ENCODE data around the gene CTBP1. TPM values are rescaled to one million over a fixed set of nuclear protein-coding genes. Genes with fewer than 3 reads are reported as not detected.
A peak's percentile ranks its signal among the peaks of the same experiment; 100 is the strongest.

Gene CTBP1
- total and polyA plus RNA-seq, 9 of the 15 experiments (the other 6 are each of a cell fraction or from before 2014, with no cell fraction given) = 14.5 to 162 (median 68.2) TPM

- TF ChIP-seq ZNF263 (CRISPR knock-in tag; IDR thresholded peaks at IDR 0.05; ENCODE audit: borderline replicate concordance) (peak; percentile 40; the same call in 1 of the 2 replicates), ELF2 (CRISPR knock-in tag; IDR thresholded peaks at IDR 0.05) (no peak)
- TF ChIP-seq, protein P1, sequence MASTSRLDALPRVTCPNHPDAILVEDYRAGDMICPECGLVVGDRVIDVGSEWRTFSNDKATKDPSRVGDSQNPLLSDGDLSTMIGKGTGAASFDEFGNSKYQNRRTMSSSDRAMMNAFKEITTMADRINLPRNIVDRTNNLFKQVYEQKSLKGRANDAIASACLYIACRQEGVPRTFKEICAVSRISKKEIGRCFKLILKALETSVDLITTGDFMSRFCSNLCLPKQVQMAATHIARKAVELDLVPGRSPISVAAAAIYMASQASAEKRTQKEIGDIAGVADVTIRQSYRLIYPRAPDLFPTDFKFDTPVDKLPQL (IDR thresholded peaks at IDR 0.05; ENCODE audit: extremely low read depth, insufficient read length) = no peak
Observed at GRCh38 chr4:1247864-1248244, 1.1 kb downstream of the CTBP1 start (continued).

- in situ Hi-C loops (cut with MboI) = no loop called here
- 16% methylated on average over 35 of the region's 48 CpGs for WGBS (ENCODE audit: insufficient coverage, low coverage, missing lambda C conversion rate)
- intact Hi-C loops (cut with micrococcal nuclease) = no loop called here
- TF ChIP-seq FOS (IDR thresholded peaks at IDR 0.05; ENCODE audit: extremely low read depth, insufficient read length) (no peak), YY1 (IDR thresholded peaks at IDR 0.05; ENCODE audit: borderline replicate concordance in 1 of 3, control insufficient read depth in 1 of 3, extremely low read depth in 1 of 3, insufficient read depth in 3 of 3, insufficient read length in 1 of 3, insufficient replicate concordance in 2 of 3, low read depth in 1 of 3, low read length in 2 of 3) (peak in 1 of 3 experiments; percentile 7), CBX8 (IDR thresholded peaks at IDR 0.05; ENCODE audit: borderline replicate concordance, extremely low read depth, low read depth, low read length, poor library complexity, severe bottlenecking) (no peak), ZNF134 (CRISPR knock-in tag; conservative IDR thresholded peaks at IDR 0.05) (no peak), ADNP (tag; IDR thresholded peaks at IDR 0.05) (no peak), PRPF4 (IDR thresholded peaks at IDR 0.05; ENCODE audit: insufficient read depth, low read depth, low read length, poor library complexity, severe bottlenecking) (no peak), MED1 (CRISPR knock-in tag; IDR thresholded peaks at IDR 0.05; ENCODE audit: borderline replicate concordance) (no peak), SUPT5H (IDR thresholded peaks at IDR 0.05) (no peak), CBFA2T3 (IDR thresholded peaks at IDR 0.05) (no peak)
- TF ChIP-seq, protein P2, sequence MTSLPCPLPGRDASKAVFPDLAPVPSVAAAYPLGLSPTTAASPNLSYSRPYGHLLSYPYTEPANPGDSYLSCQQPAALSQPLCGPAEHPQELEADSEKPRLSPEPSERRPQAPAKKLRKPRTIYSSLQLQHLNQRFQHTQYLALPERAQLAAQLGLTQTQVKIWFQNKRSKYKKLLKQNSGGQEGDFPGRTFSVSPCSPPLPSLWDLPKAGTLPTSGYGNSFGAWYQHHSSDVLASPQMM (CRISPR knock-in tag; IDR thresholded peaks at IDR 0.05) = no peak
- TF ChIP-seq, protein P3, sequence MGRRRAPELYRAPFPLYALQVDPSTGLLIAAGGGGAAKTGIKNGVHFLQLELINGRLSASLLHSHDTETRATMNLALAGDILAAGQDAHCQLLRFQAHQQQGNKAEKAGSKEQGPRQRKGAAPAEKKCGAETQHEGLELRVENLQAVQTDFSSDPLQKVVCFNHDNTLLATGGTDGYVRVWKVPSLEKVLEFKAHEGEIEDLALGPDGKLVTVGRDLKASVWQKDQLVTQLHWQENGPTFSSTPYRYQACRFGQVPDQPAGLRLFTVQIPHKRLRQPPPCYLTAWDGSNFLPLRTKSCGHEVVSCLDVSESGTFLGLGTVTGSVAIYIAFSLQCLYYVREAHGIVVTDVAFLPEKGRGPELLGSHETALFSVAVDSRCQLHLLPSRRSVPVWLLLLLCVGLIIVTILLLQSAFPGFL (CRISPR knock-in tag; IDR thresholded peaks at IDR 0.05) = no peak
Observed at GRCh38 chr4:1246901-1247863, 1.7 kb downstream of the CTBP1 start.

More at GRCh38 chr4:1246901-1247863, 1.7 kb downstream of the CTBP1 start:
- ChIA-PET POLR2A (interaction anchor here (0.8 to 1.2 kb wide), 4 partner anchors 9 to 229 kb away, joined by 3 to 4 read pairs (median 4); no protein-coding TSS in a partner anchor), CTCF (ENCODE audit: low intra/inter-chr PET ratio) (no interaction called here)
- DNase-seq (ENCODE audit: extremely low read depth in 1 of 4, low spot score in 3 of 4) = peak; percentile 43 to 53 (median 48)
- ATAC-seq = peak; percentile 37
- Histone ChIP-seq H3K4me3 (peak overlapping the region; percentile 86), H4K20me1 (replicated peaks; ENCODE audit: control insufficient read depth, insufficient read depth, low read length) (no peaks in the 10 kb centered on the region; the same call in 1 of the 2 replicates), H3K79me2 (ENCODE audit: control insufficient read depth, insufficient read depth, low read length) (peaks cover 74% of the 10 kb centered on the region), H3K4me2 (ENCODE audit: insufficient read depth, low read length) (peak overlapping the region; percentile 78), H3K27ac (ENCODE audit: extremely low read depth, low read depth, low read length) (peak overlapping the region; percentile 86), H3K27me3 (ENCODE audit: control insufficient read depth in 2 of 2, insufficient read depth in 2 of 2, low read length in 2 of 2) (no peaks in the 10 kb centered on the region), H3K9me3 (replicated peaks; ENCODE audit: control insufficient read depth, insufficient read depth, low read depth, low read length) (peaks cover 8% of the 10 kb centered on the region), H3K36me3 (ENCODE audit: control insufficient read depth, insufficient read depth, low read length) (peaks cover 26% of the 10 kb centered on the region; the same call in 1 of the 3 replicates), H3K9ac (ENCODE audit: insufficient read depth in 1 of 2, low read depth in 2 of 2, low read length in 2 of 2) (peak overlapping the region; percentile 91 to 94), H3K9me1 (ENCODE audit: control insufficient read depth, insufficient read depth, low read length) (peaks cover 14% of the 10 kb centered on the region), H2AFZ (ENCODE audit: low read depth, low read length) (peak overlapping the region; percentile 82; the same call in 1 of the 2 replicates), H3K4me1 (replicated peaks in 1 of 2; ENCODE audit: control insufficient read depth in 2 of 2, insufficient read depth in 2 of 2, low read length in 2 of 2) (peaks cover 4 to 83% of the 10 kb centered on the region in 2 experiments; a peak in 4 of 5 replicates)
- peak; percentile 26 for FAIRE-seq
- no TSS peak for BruUV-seq (replicated peaks)

Data from K562 (cell line).